Fibroblast of lung (primary cell): ENCODE results near the gene JKAMP. TPM values are rescaled to one million over a fixed set of nuclear protein-coding genes. Genes with fewer than 3 reads are reported as not detected.

ENCODE experiments used
- DNase-seq, 2 donors: peaks; one replicate each; pipeline versions ENCODE4 v3.0.0 to v3.0.0-alpha.2; 2010; ENCODE audit warnings: low read depth in 2 of 2
- H2AFZ ChIP-seq: 2 replicates; pipeline ENCODE4 v1.5.1; 2012; ENCODE audit warnings: low read length, control low read depth, inconsistent platforms
- H3K27ac ChIP-seq: 2 replicates; pipeline ENCODE4 v1.5.1; 2011; ENCODE audit warnings: low read length, control low read depth; ENCODE audit not compliant: insufficient read depth
- H3K27me3 ChIP-seq: 2 replicates; pipeline ENCODE4 v1.5.1; 2011; ENCODE audit warnings: mild to moderate bottlenecking, low read length; ENCODE audit not compliant: control insufficient read depth, insufficient read depth
- H3K36me3 ChIP-seq: 2 replicates; pipeline ENCODE4 v1.5.1; 2011; ENCODE audit warnings: low read length; ENCODE audit not compliant: control insufficient read depth, insufficient read depth
- H3K4me1 ChIP-seq: 2 replicates; pipeline ENCODE4 v1.5.1; 2011; ENCODE audit warnings: low read length; ENCODE audit not compliant: control insufficient read depth, insufficient read depth; ENCODE audit errors: extremely low read depth
- H3K4me2 ChIP-seq: 2 replicates; pipeline ENCODE4 v1.5.1; 2011; ENCODE audit warnings: low read length, control low read depth; ENCODE audit not compliant: insufficient read depth; ENCODE audit errors: extremely low read depth
- H3K4me3 ChIP-seq, 4 experiments: fragments of 200-600 bp in 1 of 4; sonication (generic) in 1 of 4; replicated peaks in 1 of 4; 2 replicates each; pipeline ENCODE4 v1.5.1; 2011 to 2016; ENCODE audit warnings: low read length in 4 of 4, low read depth in 3 of 4, mild to moderate bottlenecking in 3 of 4, control low read depth in 2 of 4, inconsistent platforms in 1 of 4, mixed read lengths in 1 of 4; ENCODE audit not compliant: insufficient read depth in 1 of 4; ENCODE audit errors: control extremely low read depth in 1 of 4
- H3K79me2 ChIP-seq: 2 replicates; pipeline ENCODE4 v1.5.1; 2012; ENCODE audit warnings: mild to moderate bottlenecking, low read length, inconsistent platforms; ENCODE audit not compliant: control insufficient read depth, insufficient read depth
- H3K9ac ChIP-seq: 2 replicates; pipeline ENCODE4 v1.5.1; 2011; ENCODE audit warnings: mild to moderate bottlenecking, low read length, control low read depth; ENCODE audit not compliant: insufficient read depth
- H3K9me3 ChIP-seq: 2 replicates; pipeline ENCODE4 v1.5.1; 2012; ENCODE audit warnings: low read depth, low read length; ENCODE audit not compliant: control insufficient read depth, insufficient read depth
- H4K20me1 ChIP-seq: 2 replicates; pipeline ENCODE4 v1.5.1; 2011; ENCODE audit warnings: low read length; ENCODE audit not compliant: control insufficient read depth, insufficient read depth; ENCODE audit errors: extremely low read depth
- CTCF ChIP-seq, 2 donors: IDR thresholded peaks in 1 of 2; conservative IDR thresholded peaks in 1 of 2; 1 replicate in 1 of 2; 2 replicates in 1 of 2; pipeline ENCODE4 v1.5.1; 2011 to 2012; ENCODE audit warnings: low read length in 2 of 2, control low read depth in 1 of 2, inconsistent platforms in 1 of 2, low read depth in 1 of 2, mild to moderate bottlenecking in 1 of 2
- EZH2 ChIP-seq: IDR thresholded peaks from 2 replicates; pipeline ENCODE4 v1.5.1; 2012; ENCODE audit warnings: low read length, control low read depth, mild to moderate bottlenecking; ENCODE audit errors: missing control alignments
- polyA plus RNA-seq, 2 donors: library from polyadenylated mRNA; depleted of rRNA in 1 of 2; stranded (reverse) in 1 of 2; unstranded in 1 of 2; fragments of >200 nt; gene quantifications; 2 replicates each; pipeline ENCODE4 v1.2.1, GENCODE V29; 2011 to 2012; ENCODE audit warnings: missing spikeins in 1 of 2
- total RNA-seq: library from RNA; depleted of rRNA; stranded (reverse); fragments of >200 nt; gene quantifications from 2 replicates; pipeline ENCODE4 v1.2.1, GENCODE V29; 2014

The JKAMP gene
- total and polyA plus RNA-seq, 2 donors (not counting 1 experiment from before 2014, with no cell fraction given): 80.1 to 207 TPM

- no peaks in the 10 kb centered on the region for H3K9me3 ChIP-seq
- H3K9ac ChIP-seq: no peak overlapping the region
- DNase-seq: no peak
- peaks cover 2% of the 10 kb centered on the region for H4K20me1 ChIP-seq
- H3K36me3 ChIP-seq: no peaks in the 10 kb centered on the region
- no peak for TF ChIP-seq EZH2
- TF ChIP-seq CTCF (conservative IDR thresholded peaks at IDR 0.05 in 1 of 2, IDR thresholded peaks at IDR 0.05 in 1 of 2; ENCODE audit: low read depth in 1 of 2, low read length in 2 of 2): no peak
- no peaks in the 10 kb centered on the region for H3K27me3 ChIP-seq
- H3K4me3 ChIP-seq: no peak overlapping the region
- H2AFZ ChIP-seq: no peak overlapping the region
- no peak overlapping the region for H3K4me2 ChIP-seq
- H3K4me1 ChIP-seq: no peaks in the 10 kb centered on the region
- H3K27ac ChIP-seq: no peak overlapping the region
- H3K79me2 ChIP-seq: no peaks in the 10 kb centered on the region
Observed at GRCh38 chr14:59500732-59501131, 16.4 kb downstream of the JKAMP start.

DNA sequence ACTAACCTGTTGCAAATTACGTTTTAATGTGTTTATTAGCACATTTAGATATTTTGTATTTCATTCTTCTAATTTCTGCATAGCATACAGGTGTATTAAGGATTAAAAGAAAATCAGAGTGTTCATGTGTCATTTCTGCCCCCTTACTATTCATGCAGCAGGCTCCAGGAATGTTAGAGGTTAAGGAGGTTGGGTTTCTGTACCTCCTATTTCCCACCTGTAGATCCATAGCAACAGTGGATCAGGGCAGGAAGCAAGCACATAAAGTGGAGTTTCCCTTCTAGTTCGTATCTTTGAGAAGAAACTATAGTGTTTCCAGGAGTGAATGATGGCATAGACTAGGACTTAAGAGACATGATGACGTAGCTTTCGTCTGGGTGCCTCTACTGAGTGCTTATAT is 18.9 kb downstream of the JKAMP start:
- peaks cover 2% of the 10 kb centered on the region for H4K20me1 ChIP-seq
- no peak for DNase-seq
- H3K27me3 ChIP-seq: no peaks in the 10 kb centered on the region
- H3K36me3 ChIP-seq: no peaks in the 10 kb centered on the region
- no peaks in the 10 kb centered on the region for H3K4me1 ChIP-seq
- no peaks in the 10 kb centered on the region for H3K9me3 ChIP-seq
- TF ChIP-seq CTCF (conservative IDR thresholded peaks at IDR 0.05 in 1 of 2, IDR thresholded peaks at IDR 0.05 in 1 of 2; ENCODE audit: low read depth in 1 of 2, low read length in 2 of 2) (no peak), EZH2 (no peak)
- no peak overlapping the region for H2AFZ ChIP-seq
- no peaks in the 10 kb centered on the region for H3K79me2 ChIP-seq
- H3K4me3 ChIP-seq: no peak overlapping the region
- H3K9ac ChIP-seq: no peak overlapping the region
- no peak overlapping the region for H3K27ac ChIP-seq
- H3K4me2 ChIP-seq: no peak overlapping the region

GRCh38 chr14:59507063-59507751 is 22.9 kb downstream of the JKAMP start:
- no peaks in the 10 kb centered on the region for H4K20me1 ChIP-seq
- H3K9ac ChIP-seq: no peak overlapping the region
- no peaks in the 10 kb centered on the region for H3K9me3 ChIP-seq
- H3K4me3 ChIP-seq: no peak overlapping the region
- H3K27ac ChIP-seq: no peak overlapping the region
- TF ChIP-seq CTCF (conservative IDR thresholded peaks at IDR 0.05 in 1 of 2, IDR thresholded peaks at IDR 0.05 in 1 of 2; ENCODE audit: low read depth in 1 of 2, low read length in 2 of 2): peak; percentile 94 to 99
- no peak for TF ChIP-seq EZH2
- H3K4me2 ChIP-seq: no peak overlapping the region
- H3K4me1 ChIP-seq: no peaks in the 10 kb centered on the region
- H3K79me2 ChIP-seq: no peaks in the 10 kb centered on the region
- peak; percentile 30 to 68 for DNase-seq
- H3K36me3 ChIP-seq: no peaks in the 10 kb centered on the region
- no peaks in the 10 kb centered on the region for H3K27me3 ChIP-seq
- no peak overlapping the region for H2AFZ ChIP-seq
